Neural cell (in vitro differentiated cells): ENCODE measurements around the gene KCNJ1. TPM values are rescaled to one million over a fixed set of nuclear protein-coding genes. Genes with fewer than 3 reads are reported as not detected.
A peak's percentile ranks its signal among the peaks of the same experiment; 100 is the strongest.

Source experiments
- H2AFZ ChIP-seq: fragments of 200-600, 300-800 bp; sonication (generic), shearing (Covaris generic); 2 replicates; pipeline ENCODE4 v1.6.0; 2014; ENCODE audit warnings: low read depth, mild to moderate bottlenecking, antibody characterized with exemption, low read length, moderate library complexity
- H3F3A ChIP-seq: fragments of 200-600 bp; shearing (Covaris generic); 2 replicates; pipeline ENCODE4 v1.6.1; 2016; ENCODE audit warnings: mild to moderate bottlenecking, moderate library complexity, mixed read lengths, antibody characterized with exemption, low read length; ENCODE audit not compliant: insufficient read depth, poor library complexity, severe bottlenecking
- H3K27ac ChIP-seq: fragments of 200-600, 300-800 bp; sonication (generic), shearing (Covaris generic); 2 replicates; pipeline ENCODE4 v1.5.1; 2014; ENCODE audit warnings: mild to moderate bottlenecking, low read length, moderate library complexity
- H3K27me3 ChIP-seq: fragments of 300-800, 200-600 bp; sonication (generic), shearing (Covaris generic); 2 replicates; pipeline ENCODE4 v1.6.0; 2014; ENCODE audit warnings: mild to moderate bottlenecking, low read depth, low read length, moderate library complexity; ENCODE audit not compliant: insufficient read depth
- H3K36me3 ChIP-seq: fragments of 300-800, 200-600 bp; sonication (generic), shearing (Covaris generic); 2 replicates; pipeline ENCODE4 v1.5.1; 2014; ENCODE audit warnings: mild to moderate bottlenecking, antibody characterized with exemption, low read length, moderate library complexity; ENCODE audit not compliant: insufficient read depth
- H3K4me2 ChIP-seq: fragments of 300-800, 200-600 bp; sonication (generic), shearing (Covaris generic); 2 replicates; pipeline ENCODE4 v1.6.0; 2014; ENCODE audit warnings: mild to moderate bottlenecking, low read length
- H3K4me3 ChIP-seq: fragments of 300-800, 200-600 bp; sonication (generic), shearing (Covaris generic); 2 replicates; pipeline ENCODE4 v1.5.1; 2014; ENCODE audit warnings: mild to moderate bottlenecking, low read length, moderate library complexity
- H3K79me2 ChIP-seq: fragments of 200-600 bp; shearing (Covaris generic); replicated peaks from 2 replicates; pipeline ENCODE4 v1.6.0; 2014; ENCODE audit warnings: mild to moderate bottlenecking, low read length, moderate library complexity; ENCODE audit not compliant: insufficient read depth
- H3K9ac ChIP-seq: fragments of 300-800, 200-600 bp; sonication (generic), shearing (Covaris generic); 2 replicates; pipeline ENCODE4 v1.6.1; 2016; ENCODE audit warnings: mild to moderate bottlenecking, low read length, mixed read lengths
- H3K9me2 ChIP-seq: fragments of 200-600 bp; shearing (Covaris generic); 2 replicates; pipeline ENCODE4 v1.6.1; 2016; ENCODE audit warnings: mild to moderate bottlenecking, low read length, mixed read lengths; ENCODE audit not compliant: insufficient read depth
- H3K9me3 ChIP-seq: fragments of 200-600, 300-800 bp; sonication (generic), shearing (Covaris generic); 2 replicates; pipeline ENCODE4 v1.6.1; 2016; ENCODE audit warnings: mild to moderate bottlenecking, mixed run types, low read length, moderate library complexity, mixed read lengths
- H4K20me1 ChIP-seq: fragments of 200-600 bp; shearing (Covaris generic); 2 replicates; pipeline ENCODE4 v1.6.1; 2016; ENCODE audit warnings: mild to moderate bottlenecking, mixed run types; ENCODE audit not compliant: insufficient read depth
- CTCF ChIP-seq: fragments of 450-650 bp; IDR thresholded peaks from 2 replicates; pipeline ENCODE4 v1.5.1; 2014; ENCODE audit warnings: antibody characterized with exemption, mild to moderate bottlenecking, moderate library complexity; ENCODE audit not compliant: poor library complexity, severe bottlenecking
- EP300 ChIP-seq: fragments of 450-650 bp; conservative IDR thresholded peaks from 2 replicates; pipeline ENCODE4 v1.6.1; 2014; ENCODE audit warnings: antibody characterized with exemption, mild to moderate bottlenecking, moderate library complexity; ENCODE audit not compliant: poor library complexity, severe bottlenecking
- EZH2 ChIP-seq: fragments of 200-600, 300-800 bp; shearing (Covaris generic), sonication (generic); IDR thresholded peaks from 2 replicates; pipeline ENCODE4 v1.6.1; 2014; ENCODE audit warnings: antibody characterized with exemption, low read length, borderline replicate concordance, mild to moderate bottlenecking; ENCODE audit not compliant: insufficient read depth, poor library complexity, severe bottlenecking
- MXI1 ChIP-seq: fragments of 450-650 bp; conservative IDR thresholded peaks from 2 replicates; pipeline ENCODE4 v1.6.1; 2014; ENCODE audit warnings: antibody characterized with exemption, mild to moderate bottlenecking; ENCODE audit not compliant: poor library complexity, severe bottlenecking
- POLR2AphosphoS5 ChIP-seq: IDR thresholded peaks from 2 replicates; pipeline ENCODE4 v1.6.1; 2012
- RAD21 ChIP-seq: fragments of 450-650 bp; conservative IDR thresholded peaks from 2 replicates; pipeline ENCODE4 v1.6.1; 2014; ENCODE audit warnings: antibody characterized with exemption, mild to moderate bottlenecking, moderate library complexity
- REST ChIP-seq: IDR thresholded peaks from 2 replicates; pipeline ENCODE4 v1.6.1; 2012; ENCODE audit warnings: borderline replicate concordance
- SMC3 ChIP-seq: fragments of 450-650 bp; conservative IDR thresholded peaks from 2 replicates; pipeline ENCODE4 v1.6.1; 2014; ENCODE audit warnings: antibody characterized with exemption, mild to moderate bottlenecking, moderate library complexity; ENCODE audit not compliant: poor library complexity
- TAF1 ChIP-seq: IDR thresholded peaks from 2 replicates; pipeline ENCODE4 v1.6.1; 2012; ENCODE audit warnings: low read depth
- polyA plus RNA-seq: library from polyadenylated mRNA; depleted of rRNA; stranded (reverse); fragments of >200 nt; gene quantifications from 2 replicates; pipeline ENCODE4 v1.2.3, GENCODE V29; 2014

KCNJ1 gene
- polyA plus RNA-seq, 1 donor from 2014 or later: 0.22 TPM

GRCh38 chr11:128832121-128832497, 35.0 kb downstream of the KCNJ1 start:
- Histone ChIP-seq H4K20me1 (no peaks in the 10 kb centered on the region), H3K79me2 (no peaks in the 10 kb centered on the region), H3K9ac (no peak overlapping the region), H3K4me2 (no peak overlapping the region), H3K36me3 (no peaks in the 10 kb centered on the region), H3K27ac (no peak overlapping the region), H3K27me3 (no peaks in the 10 kb centered on the region), H3K4me3 (no peak overlapping the region), H3F3A (no peaks in the 10 kb centered on the region), H3K9me2 (no peaks in the 10 kb centered on the region), H3K9me3 (no peaks in the 10 kb centered on the region), H2AFZ (no peak overlapping the region)
- TF ChIP-seq CTCF: no peak
- no peak for TF ChIP-seq TAF1
- no peak for TF ChIP-seq EZH2
- TF ChIP-seq REST: no peak
- TF ChIP-seq SMC3: no peak
- no peak for TF ChIP-seq EP300
- no peak for TF ChIP-seq POLR2AphosphoS5
- no peak for TF ChIP-seq RAD21
- TF ChIP-seq MXI1: no peak

GRCh38 chr11:128831174-128832120, 35.6 kb downstream of the KCNJ1 start:
- Histone ChIP-seq H3F3A (no peaks in the 10 kb centered on the region), H4K20me1 (no peaks in the 10 kb centered on the region), H2AFZ (no peak overlapping the region), H3K9me3 (no peaks in the 10 kb centered on the region), H3K9ac (no peak overlapping the region), H3K27me3 (no peaks in the 10 kb centered on the region), H3K4me3 (no peak overlapping the region), H3K4me2 (no peak overlapping the region), H3K79me2 (no peaks in the 10 kb centered on the region), H3K27ac (no peak overlapping the region), H3K9me2 (no peaks in the 10 kb centered on the region), H3K36me3 (no peaks in the 10 kb centered on the region)
- no peak for TF ChIP-seq EP300
- TF ChIP-seq CTCF: peak; percentile 83
- peak; percentile 92 for TF ChIP-seq RAD21
- TF ChIP-seq MXI1: no peak
- TF ChIP-seq EZH2: no peak
- peak; percentile 96 for TF ChIP-seq SMC3
